ENCODE results near the gene BMS1.

DNA sequence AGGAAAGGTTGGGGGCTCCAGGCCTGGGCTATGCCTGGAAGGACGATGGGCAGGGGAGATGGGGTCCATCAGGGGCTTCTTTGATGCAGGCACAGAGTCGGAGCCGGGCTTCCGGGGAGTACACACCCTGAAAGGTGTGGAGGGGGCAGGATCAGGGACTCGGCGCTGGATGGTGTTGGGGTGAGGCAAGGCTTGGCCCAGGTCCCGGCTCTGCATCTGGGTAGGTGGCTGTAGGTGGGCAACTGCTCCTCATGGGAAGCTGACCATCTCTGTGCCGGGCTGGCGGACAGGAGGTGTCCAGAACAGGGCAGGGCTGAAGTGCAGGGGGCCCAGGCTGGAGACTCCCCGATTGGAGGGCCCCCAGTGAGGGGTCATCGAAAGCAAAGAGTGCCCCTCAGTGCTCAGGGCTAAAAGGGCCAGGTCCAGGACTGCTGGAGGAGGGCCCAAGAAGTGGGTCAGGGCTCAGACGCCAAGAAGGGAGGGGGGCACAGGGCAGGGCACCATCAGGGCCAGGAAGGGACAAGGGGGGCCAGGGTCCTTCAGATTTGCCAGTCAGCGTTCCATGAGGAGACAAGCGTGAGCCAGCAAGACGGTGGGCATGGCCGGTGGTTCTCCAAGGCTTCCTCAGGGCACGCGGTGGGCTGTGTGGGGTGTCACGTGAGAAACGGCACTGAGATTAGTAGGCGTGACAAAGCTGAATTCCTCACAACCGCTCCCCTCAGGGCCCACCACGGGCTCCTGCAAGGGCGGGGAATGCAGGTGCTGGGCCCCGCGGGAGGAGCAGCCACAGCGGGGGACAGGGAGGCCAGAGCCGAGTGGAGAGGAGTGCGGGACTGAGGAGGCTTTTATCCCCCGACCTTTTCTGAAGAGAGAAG lies 97.0 kb downstream of the BMS1 start:
- TF ChIP-seq, protein P1, sequence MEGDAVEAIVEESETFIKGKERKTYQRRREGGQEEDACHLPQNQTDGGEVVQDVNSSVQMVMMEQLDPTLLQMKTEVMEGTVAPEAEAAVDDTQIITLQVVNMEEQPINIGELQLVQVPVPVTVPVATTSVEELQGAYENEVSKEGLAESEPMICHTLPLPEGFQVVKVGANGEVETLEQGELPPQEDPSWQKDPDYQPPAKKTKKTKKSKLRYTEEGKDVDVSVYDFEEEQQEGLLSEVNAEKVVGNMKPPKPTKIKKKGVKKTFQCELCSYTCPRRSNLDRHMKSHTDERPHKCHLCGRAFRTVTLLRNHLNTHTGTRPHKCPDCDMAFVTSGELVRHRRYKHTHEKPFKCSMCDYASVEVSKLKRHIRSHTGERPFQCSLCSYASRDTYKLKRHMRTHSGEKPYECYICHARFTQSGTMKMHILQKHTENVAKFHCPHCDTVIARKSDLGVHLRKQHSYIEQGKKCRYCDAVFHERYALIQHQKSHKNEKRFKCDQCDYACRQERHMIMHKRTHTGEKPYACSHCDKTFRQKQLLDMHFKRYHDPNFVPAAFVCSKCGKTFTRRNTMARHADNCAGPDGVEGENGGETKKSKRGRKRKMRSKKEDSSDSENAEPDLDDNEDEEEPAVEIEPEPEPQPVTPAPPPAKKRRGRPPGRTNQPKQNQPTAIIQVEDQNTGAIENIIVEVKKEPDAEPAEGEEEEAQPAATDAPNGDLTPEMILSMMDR (IDR thresholded peaks at IDR 0.05 in 2 of 3, conservative IDR thresholded peaks at IDR 0.05 in 1 of 3; ENCODE audit: borderline replicate concordance in 1 of 3, insufficient read depth in 1 of 3, low read depth in 2 of 3, low read length in 2 of 3), result no peak
- TF ChIP-seq CEBPB (IDR thresholded peaks at IDR 0.05; ENCODE audit: low read depth) (no peak), POLR2AphosphoS5 (IDR thresholded peaks at IDR 0.05; ENCODE audit: low read depth, low read length) (no peak), POLR2A (IDR thresholded peaks at IDR 0.05; ENCODE audit: borderline replicate concordance, extremely low read depth, insufficient read depth, insufficient read length) (no peak), ELF1 (IDR thresholded peaks at IDR 0.05; ENCODE audit: borderline replicate concordance, low read depth) (no peak), EZH2 (IDR thresholded peaks at IDR 0.05) (no peak), JUND (IDR thresholded peaks at IDR 0.05) (no peak), EGR1 (IDR thresholded peaks at IDR 0.05; ENCODE audit: low read depth) (no peak), TCF7L2 (IDR thresholded peaks at IDR 0.05; ENCODE audit: borderline replicate concordance, extremely low read depth, insufficient read depth, insufficient read length) (no peak)
- TF ChIP-seq, protein P2, sequence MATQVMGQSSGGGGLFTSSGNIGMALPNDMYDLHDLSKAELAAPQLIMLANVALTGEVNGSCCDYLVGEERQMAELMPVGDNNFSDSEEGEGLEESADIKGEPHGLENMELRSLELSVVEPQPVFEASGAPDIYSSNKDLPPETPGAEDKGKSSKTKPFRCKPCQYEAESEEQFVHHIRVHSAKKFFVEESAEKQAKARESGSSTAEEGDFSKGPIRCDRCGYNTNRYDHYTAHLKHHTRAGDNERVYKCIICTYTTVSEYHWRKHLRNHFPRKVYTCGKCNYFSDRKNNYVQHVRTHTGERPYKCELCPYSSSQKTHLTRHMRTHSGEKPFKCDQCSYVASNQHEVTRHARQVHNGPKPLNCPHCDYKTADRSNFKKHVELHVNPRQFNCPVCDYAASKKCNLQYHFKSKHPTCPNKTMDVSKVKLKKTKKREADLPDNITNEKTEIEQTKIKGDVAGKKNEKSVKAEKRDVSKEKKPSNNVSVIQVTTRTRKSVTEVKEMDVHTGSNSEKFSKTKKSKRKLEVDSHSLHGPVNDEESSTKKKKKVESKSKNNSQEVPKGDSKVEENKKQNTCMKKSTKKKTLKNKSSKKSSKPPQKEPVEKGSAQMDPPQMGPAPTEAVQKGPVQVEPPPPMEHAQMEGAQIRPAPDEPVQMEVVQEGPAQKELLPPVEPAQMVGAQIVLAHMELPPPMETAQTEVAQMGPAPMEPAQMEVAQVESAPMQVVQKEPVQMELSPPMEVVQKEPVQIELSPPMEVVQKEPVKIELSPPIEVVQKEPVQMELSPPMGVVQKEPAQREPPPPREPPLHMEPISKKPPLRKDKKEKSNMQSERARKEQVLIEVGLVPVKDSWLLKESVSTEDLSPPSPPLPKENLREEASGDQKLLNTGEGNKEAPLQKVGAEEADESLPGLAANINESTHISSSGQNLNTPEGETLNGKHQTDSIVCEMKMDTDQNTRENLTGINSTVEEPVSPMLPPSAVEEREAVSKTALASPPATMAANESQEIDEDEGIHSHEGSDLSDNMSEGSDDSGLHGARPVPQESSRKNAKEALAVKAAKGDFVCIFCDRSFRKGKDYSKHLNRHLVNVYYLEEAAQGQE (IDR thresholded peaks at IDR 0.05; ENCODE audit: low read depth), result no peak
